Psoas muscle (tissue), 8 donors: ENCODE results near the gene ERN1. TPM values are rescaled to one million over a fixed set of nuclear protein-coding genes. Genes with fewer than 3 reads are reported as not detected.

Source experiments
- ATAC-seq, 4 donors: fragments of 200-7000 bp; cut with Tn5 transposase; one replicate each; pipeline ENCODE4 v1.9.1; 2020; ENCODE audit warnings: moderate library complexity in 3 of 4, mild to moderate bottlenecking in 2 of 4
- DNase-seq, 2 donors: peaks; one replicate each; pipeline ENCODE4 v3.0.0-alpha.2; 2020
- H3K27ac ChIP-seq: fragments of 200-600 bp; one replicate; pipeline ENCODE4 v1.8.0; 2022
- H3K27me3 ChIP-seq, 3 donors: fragments of 200-600 bp in 1 of 3; one replicate each; pipeline versions ENCODE4 v1.6.1 to v1.8.0; 2013 to 2022; ENCODE audit warnings: low read length in 2 of 3, mild to moderate bottlenecking in 2 of 3, moderate library complexity in 1 of 3; ENCODE audit not compliant: insufficient read depth in 3 of 3
- H3K36me3 ChIP-seq, 2 donors: fragments of 200-600 bp in 1 of 2; one replicate each; pipeline versions ENCODE4 v1.6.1 to v1.8.0; 2013 to 2022; ENCODE audit warnings: low read depth in 1 of 2, mild to moderate bottlenecking in 1 of 2, moderate library complexity in 1 of 2; ENCODE audit not compliant: insufficient read depth in 1 of 2
- H3K4me1 ChIP-seq: fragments of 200-600 bp; one replicate; pipeline ENCODE4 v1.8.0; 2022
- H3K4me3 ChIP-seq: fragments of 200-600 bp; one replicate; pipeline ENCODE4 v1.8.0; 2022; ENCODE audit warnings: mild to moderate bottlenecking
- H3K9me3 ChIP-seq: fragments of 200-600 bp; one replicate; pipeline ENCODE4 v1.8.0; 2022
- WGBS, 3 donors: extraction: QIAGEN DNeasy Blood & Tissue Kit; methylation state at CpG; one replicate each; pipeline versions ENCODE4 v1.1.6 to v1.1.7; 2013; 5-methylcytosine and 5-hydroxymethylcytosine counted together
- intact Hi-C, 2 donors: fragments of 100-400 bp; cut with DNase I; formaldehyde crosslinking; loops; one replicate each; pipeline versions ENCODE4 v1.11.0 to v1.14.2; 2022
- polyA plus RNA-seq, 3 donors: library from polyadenylated mRNA; stranded (reverse); fragments of 200-250 nt; gene quantifications; one replicate each; pipeline ENCODE4 v1.2.3, GENCODE V29; 2013
- total RNA-seq, 4 donors: library from RNA; stranded (reverse); fragmentation: NEBNext Ultra II Directional in 2 of 4; extraction: Animal tissue kit (Norgen Biotek cat#: 25700) in 2 of 4; gene quantifications; one replicate each; pipeline versions ENCODE4 v1.2.1 to v1.2.4, GENCODE V29; 2021 to 2023
- TF ChIP-seq, protein P1 (sequence below): fragments of 200-600 bp; IDR thresholded peaks from one replicate; pipeline ENCODE4 v1.8.0; 2022; ENCODE audit warnings: antibody characterized with exemption
- donor health status: healthy with polysubstance abuse.
- donor health status: DM: no; HTN: no; CAD: no; lungs with moderate emphysema.
- donor health status: Bipolar disorder and iron deficiency.
- donor health status: healthy.
- donor health status: DM: yes; HTN: yes; CAD: no.
- donor health status: DM: no; HTN: no; CAD: no.
- donor health status: DM: no; HTN: no; CAD: no.
- donor health status: DM: yes; HTN: yes; CAD: no.

The ERN1 gene
- total and polyA plus RNA-seq, 7 donors = 2.8 to 16.6 (median 10.6) TPM

DNA sequence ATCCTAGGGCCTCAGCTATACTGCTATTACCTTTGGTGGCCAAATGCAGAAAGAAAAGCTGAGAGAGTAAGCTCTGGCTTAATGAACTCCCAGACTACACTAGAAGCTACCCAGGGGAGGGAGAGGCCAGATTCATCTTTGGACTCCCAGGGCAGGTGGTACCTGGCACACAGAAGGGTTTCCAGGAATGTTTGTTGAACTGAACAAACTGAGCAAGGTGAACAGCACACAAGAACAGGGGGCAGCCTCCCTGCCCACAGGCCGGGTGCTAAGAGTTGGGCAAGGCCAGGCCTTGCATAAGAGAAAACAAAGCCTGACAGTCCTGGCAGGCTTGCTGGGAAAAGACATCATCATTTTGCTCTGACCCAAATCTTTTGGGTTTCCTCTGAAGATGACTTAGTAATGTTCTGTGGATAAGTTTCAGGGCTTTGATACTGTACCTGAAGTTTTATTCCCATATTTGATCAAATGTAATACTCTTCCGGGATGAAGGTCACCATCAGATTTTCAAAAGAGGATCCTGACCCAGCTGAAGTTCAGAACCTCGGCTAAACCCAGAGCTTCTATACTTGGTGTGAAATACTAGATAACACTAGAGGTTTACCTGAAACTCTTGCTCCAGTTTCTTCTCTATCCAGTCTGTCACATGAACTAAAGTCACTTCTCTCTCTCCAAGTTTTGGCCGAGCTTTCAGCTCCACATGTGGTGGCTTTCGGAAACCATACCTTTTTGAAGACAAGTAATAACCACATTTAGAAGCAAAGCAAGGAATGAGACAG, 20.5 kb upstream of the ERN1 start:
- Histone ChIP-seq H3K4me1 (peaks cover 87% of the 10 kb centered on the region), H3K36me3 (peaks cover 12 to 38% of the 10 kb centered on the region in 2 donors), H3K27me3 (no peaks in the 10 kb centered on the region), H3K27ac (peak overlapping the region; percentile 95), H3K9me3 (no peaks in the 10 kb centered on the region), H3K4me3 (no peak overlapping the region)
- intact Hi-C loops = no loop called here
- TF ChIP-seq, protein P1, sequence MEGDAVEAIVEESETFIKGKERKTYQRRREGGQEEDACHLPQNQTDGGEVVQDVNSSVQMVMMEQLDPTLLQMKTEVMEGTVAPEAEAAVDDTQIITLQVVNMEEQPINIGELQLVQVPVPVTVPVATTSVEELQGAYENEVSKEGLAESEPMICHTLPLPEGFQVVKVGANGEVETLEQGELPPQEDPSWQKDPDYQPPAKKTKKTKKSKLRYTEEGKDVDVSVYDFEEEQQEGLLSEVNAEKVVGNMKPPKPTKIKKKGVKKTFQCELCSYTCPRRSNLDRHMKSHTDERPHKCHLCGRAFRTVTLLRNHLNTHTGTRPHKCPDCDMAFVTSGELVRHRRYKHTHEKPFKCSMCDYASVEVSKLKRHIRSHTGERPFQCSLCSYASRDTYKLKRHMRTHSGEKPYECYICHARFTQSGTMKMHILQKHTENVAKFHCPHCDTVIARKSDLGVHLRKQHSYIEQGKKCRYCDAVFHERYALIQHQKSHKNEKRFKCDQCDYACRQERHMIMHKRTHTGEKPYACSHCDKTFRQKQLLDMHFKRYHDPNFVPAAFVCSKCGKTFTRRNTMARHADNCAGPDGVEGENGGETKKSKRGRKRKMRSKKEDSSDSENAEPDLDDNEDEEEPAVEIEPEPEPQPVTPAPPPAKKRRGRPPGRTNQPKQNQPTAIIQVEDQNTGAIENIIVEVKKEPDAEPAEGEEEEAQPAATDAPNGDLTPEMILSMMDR = no peak
- WGBS, 3 donors = 32 to 53% (median 34%) methylated on average over 5 of the region's 5 CpGs
- peak; percentile 46 to 81 for DNase-seq
- ATAC-seq = peak in 3 of 4 donors; percentile 34 to 52 (median 50)

DNA sequence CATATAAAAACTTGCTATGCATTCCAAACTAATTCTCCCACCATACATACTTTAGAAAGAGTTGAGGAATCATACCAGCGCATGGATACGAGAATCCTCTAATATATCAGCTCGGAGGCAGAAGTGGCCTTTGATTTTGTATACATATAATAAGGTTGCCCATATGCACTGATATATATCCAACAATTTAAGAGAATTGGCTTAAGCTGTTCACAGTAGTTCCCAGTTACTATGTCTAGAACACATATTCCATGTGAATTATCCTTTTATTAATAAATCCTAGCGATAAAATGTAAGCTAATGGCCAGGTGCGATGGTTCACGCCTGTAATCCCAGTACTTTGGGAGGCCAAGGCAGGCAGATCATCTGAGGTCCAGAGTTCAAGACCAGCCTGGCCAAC, 19.3 kb upstream of the ERN1 start:
- Histone ChIP-seq H3K36me3 (peaks cover 12 to 38% of the 10 kb centered on the region in 2 donors), H3K4me1 (peaks cover 75% of the 10 kb centered on the region), H3K9me3 (no peaks in the 10 kb centered on the region), H3K4me3 (no peak overlapping the region), H3K27me3 (no peaks in the 10 kb centered on the region), H3K27ac (peak overlapping the region; percentile 95)
- WGBS, 3 donors = 90 to 96% (median 92%) methylated on average over 6 of the region's 6 CpGs
- TF ChIP-seq, protein P1 = no peak
- intact Hi-C loops = loop anchor here (2.0 to 5.0 kb wide), 4 partner anchors 53 to 133 kb away; partner anchors contain the start of gene TEX2 (in 1 of the 2)
- DNase-seq (no peak), ATAC-seq (no peak)

DNA sequence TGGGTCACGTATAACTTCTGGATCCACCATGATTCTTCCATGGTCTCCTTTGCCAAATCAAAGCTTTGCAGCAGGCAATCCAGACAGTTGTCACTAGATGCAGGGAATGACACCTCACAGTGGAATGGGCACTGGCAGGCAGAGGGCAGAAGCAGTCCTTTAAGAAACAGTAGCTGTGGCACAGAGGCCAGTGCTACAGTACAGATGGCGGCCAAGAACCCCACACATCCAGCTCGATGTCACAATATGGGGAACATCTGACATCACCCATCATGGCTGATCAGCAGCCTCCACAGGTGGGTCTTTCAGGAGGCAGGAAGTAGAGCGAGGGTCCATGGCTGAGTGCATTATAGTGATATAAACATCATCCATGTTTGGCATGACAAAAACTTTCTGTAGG, 18.8 kb upstream of the ERN1 start:
- TF ChIP-seq, protein P1 = peak; percentile 34
- Histone ChIP-seq H3K27ac (peak overlapping the region; percentile 95), H3K9me3 (no peaks in the 10 kb centered on the region), H3K4me1 (peaks cover 70% of the 10 kb centered on the region), H3K4me3 (no peak overlapping the region), H3K36me3 (peaks cover 9 to 34% of the 10 kb centered on the region in 2 donors), H3K27me3 (no peaks in the 10 kb centered on the region)
- DNase-seq (peak; percentile 50 to 85), ATAC-seq (peak; percentile 64 to 74 (median 72))
- 34 to 49% (median 36%) methylated on average over 4 of the region's 4 CpGs for WGBS, 3 donors
- intact Hi-C loops = loop anchor here (1.0 to 5.0 kb wide), 5 partner anchors 54 to 134 kb away; partner anchors contain the start of gene TEX2 (in 1 of the 2)

DNA sequence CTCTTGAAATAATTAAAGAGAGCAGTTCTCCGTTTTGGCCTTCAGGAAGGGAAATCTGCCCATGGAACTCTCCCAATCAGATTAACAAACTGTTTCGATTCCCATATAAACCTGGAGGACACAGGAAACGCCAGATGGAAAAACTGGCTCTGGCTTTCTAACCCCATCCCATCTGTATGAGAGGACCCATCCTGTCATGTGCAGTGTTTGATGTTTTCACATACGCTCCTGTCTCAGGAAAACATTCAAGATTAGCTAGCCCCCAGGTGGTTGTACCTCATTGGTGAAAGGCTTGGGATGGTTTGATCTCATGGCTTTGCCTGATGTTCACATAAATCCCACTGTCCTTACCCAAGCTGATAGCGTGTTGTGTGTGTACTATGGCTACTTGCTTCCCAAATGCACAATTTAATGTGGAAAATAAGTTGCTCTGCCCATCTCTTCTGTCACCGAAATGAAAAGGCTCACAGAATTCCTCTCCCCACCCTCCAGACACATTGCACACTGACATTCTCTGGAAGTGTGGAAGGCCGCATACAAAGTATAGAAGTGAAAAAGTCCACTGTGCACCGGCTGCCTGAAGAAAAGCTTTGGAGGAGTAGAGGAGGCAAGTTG, 18.2 kb upstream of the ERN1 start:
- intact Hi-C loops = loop anchor here (1.0 to 5.0 kb wide), 5 partner anchors 54 to 134 kb away; partner anchors contain the start of gene TEX2 (in 1 of the 2)
- Histone ChIP-seq H3K36me3 (peaks cover 6 to 28% of the 10 kb centered on the region in 2 donors), H3K27ac (peak overlapping the region; percentile 95), H3K4me3 (peak overlapping the region; percentile 83), H3K27me3 (no peaks in the 10 kb centered on the region), H3K4me1 (peaks cover 64% of the 10 kb centered on the region), H3K9me3 (no peaks in the 10 kb centered on the region)
- TF ChIP-seq, protein P1 = no peak
- ATAC-seq = no peak
- WGBS, 3 donors = 31 to 45% (median 37%) methylated on average over 8 of the region's 8 CpGs
- no peak for DNase-seq
